ENCODE data around the gene RANBP3. TPM values are rescaled to one million over a fixed set of nuclear protein-coding genes. Genes with fewer than 3 reads are reported as not detected.

Gene RANBP3
- total RNA-seq, 2 donors from 2014 or later, result 77.4 to 81.4 TPM

DNA sequence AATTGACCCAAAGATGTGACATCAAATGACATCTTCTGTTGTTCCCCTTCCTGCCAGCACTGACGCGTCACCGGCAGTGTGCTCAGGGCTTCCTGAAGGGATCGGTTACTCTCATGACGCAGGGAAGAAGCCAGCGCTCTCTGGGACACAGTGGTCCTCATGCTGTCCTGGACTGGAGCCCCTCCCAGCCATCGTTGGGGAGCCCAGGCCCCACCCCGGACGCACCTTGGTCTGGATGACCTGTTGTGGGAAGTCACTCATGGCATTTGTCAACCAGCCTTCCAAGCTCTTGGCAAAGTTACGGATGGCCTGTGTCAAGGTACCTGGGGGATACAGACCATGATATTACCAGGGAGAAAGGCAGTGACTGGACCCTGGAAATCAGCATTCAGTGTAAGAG, 26.0 kb upstream of the RANBP3 start:
- Histone ChIP-seq H3K27ac (ENCODE audit: low read depth, low read length) (no peak overlapping the region), H3K27me3 (ENCODE audit: control insufficient read depth, insufficient read depth, low read length, poor library complexity, severe bottlenecking) (no peaks in the 10 kb centered on the region), H3K36me3 (ENCODE audit: control insufficient read depth, insufficient read depth, low read length) (no peaks in the 10 kb centered on the region), H3K4me3 (ENCODE audit: low read length) (no peak overlapping the region), H3K4me1 (ENCODE audit: control insufficient read depth, insufficient read depth, low read length) (no peaks in the 10 kb centered on the region), H3K9me3 (ENCODE audit: control insufficient read depth, low read length) (no peaks in the 10 kb centered on the region), H3K9ac (ENCODE audit: extremely low read depth, low read length, poor library complexity, severe bottlenecking) (no peak overlapping the region)
- Mint-ChIP-seq H3K27ac (no peak overlapping the region), H3K4me1 (no peaks in the 10 kb centered on the region), H3K36me3 (ENCODE audit: low read depth) (peaks cover 21% of the 10 kb centered on the region), H3K4me3 (no peak overlapping the region), H3K27me3 (ENCODE audit: insufficient read depth) (no peaks in the 10 kb centered on the region), H3K9me3 (peaks cover 13% of the 10 kb centered on the region)
- no peak for DNase-seq
- 86 to 90% methylated on average over 10 of the region's 10 CpGs for WGBS, 2 experiments (ENCODE audit: insufficient coverage in 1 of 2, insufficient read length in 1 of 2)
- TF ChIP-seq CTCF (conservative IDR thresholded peaks at IDR 0.05), result no peak

DNA sequence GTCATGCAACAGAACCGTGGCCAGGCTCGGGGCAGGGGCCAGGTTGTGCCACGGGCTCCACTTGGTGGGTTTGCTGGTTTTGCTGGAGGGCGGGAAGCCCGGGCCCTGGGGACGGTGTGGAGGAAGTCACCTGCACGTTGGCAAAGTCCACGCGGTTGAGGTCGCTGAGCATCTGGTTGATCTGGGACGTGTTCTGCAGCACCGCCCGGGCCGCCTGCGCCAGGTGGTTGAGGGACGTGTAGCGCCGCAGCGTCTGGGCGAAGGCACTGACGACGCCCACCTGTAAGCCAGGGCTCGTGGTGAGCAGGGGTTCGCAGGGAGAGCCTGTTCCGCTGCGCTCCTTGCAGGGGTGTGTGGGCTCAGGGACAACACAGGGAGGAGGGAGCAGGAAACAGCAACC, 24.7 kb upstream of the RANBP3 start:
- Mint-ChIP-seq H3K4me1 (no peaks in the 10 kb centered on the region), H3K4me3 (no peak overlapping the region), H3K9me3 (peaks cover 13% of the 10 kb centered on the region), H3K27me3 (ENCODE audit: insufficient read depth) (no peaks in the 10 kb centered on the region), H3K36me3 (ENCODE audit: low read depth) (peaks cover 19% of the 10 kb centered on the region), H3K27ac (no peak overlapping the region)
- no peak for TF ChIP-seq CTCF (conservative IDR thresholded peaks at IDR 0.05)
- no peak for DNase-seq
- Histone ChIP-seq H3K9me3 (ENCODE audit: control insufficient read depth, low read length) (no peaks in the 10 kb centered on the region), H3K27me3 (ENCODE audit: control insufficient read depth, insufficient read depth, low read length, poor library complexity, severe bottlenecking) (no peaks in the 10 kb centered on the region), H3K4me1 (ENCODE audit: control insufficient read depth, insufficient read depth, low read length) (no peaks in the 10 kb centered on the region), H3K36me3 (ENCODE audit: control insufficient read depth, insufficient read depth, low read length) (no peaks in the 10 kb centered on the region), H3K4me3 (ENCODE audit: low read length) (no peak overlapping the region), H3K27ac (ENCODE audit: low read depth, low read length) (no peak overlapping the region), H3K9ac (ENCODE audit: extremely low read depth, low read length, poor library complexity, severe bottlenecking) (no peak overlapping the region)
- WGBS, 2 experiments (ENCODE audit: insufficient coverage in 1 of 2, insufficient read length in 1 of 2), result 93 to 97% methylated on average over 13 to 26 of the region's 26 CpGs

DNA sequence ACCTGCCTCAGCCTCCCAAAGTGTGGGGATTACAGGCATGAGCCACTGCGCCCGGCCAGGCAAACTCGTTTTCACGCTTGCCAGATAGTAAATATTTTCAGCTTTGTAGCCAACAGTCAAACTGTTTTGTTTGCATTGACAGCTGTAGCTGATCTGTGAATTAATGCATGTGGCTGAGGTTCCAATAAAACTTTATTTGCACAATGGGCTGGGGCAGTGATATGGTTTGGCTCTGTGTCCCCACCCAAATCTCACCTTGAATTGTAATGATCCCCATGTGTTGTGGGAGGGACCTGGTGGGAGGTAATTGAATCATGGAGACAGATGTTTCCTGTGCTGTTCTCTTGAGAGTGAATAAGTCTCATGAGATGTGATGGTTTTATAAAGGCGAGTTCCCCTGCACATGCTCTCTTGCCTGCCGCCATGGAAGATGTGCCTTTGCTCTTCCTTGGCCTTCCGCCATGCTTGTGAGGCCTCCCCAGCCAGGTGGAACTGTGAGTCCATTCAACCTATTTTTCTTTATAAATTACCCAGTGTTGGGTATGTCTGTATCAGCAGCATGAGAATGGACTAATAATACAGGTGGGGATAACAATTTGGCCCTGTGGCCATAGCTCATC, 22.4 kb upstream of the RANBP3 start:
- Histone ChIP-seq H3K4me1 (ENCODE audit: control insufficient read depth, insufficient read depth, low read length) (no peaks in the 10 kb centered on the region), H3K9me3 (ENCODE audit: control insufficient read depth, low read length) (no peaks in the 10 kb centered on the region), H3K27ac (ENCODE audit: low read depth, low read length) (no peak overlapping the region), H3K27me3 (ENCODE audit: control insufficient read depth, insufficient read depth, low read length, poor library complexity, severe bottlenecking) (no peaks in the 10 kb centered on the region), H3K4me3 (ENCODE audit: low read length) (no peak overlapping the region), H3K9ac (ENCODE audit: extremely low read depth, low read length, poor library complexity, severe bottlenecking) (no peak overlapping the region), H3K36me3 (ENCODE audit: control insufficient read depth, insufficient read depth, low read length) (no peaks in the 10 kb centered on the region)
- no peak for TF ChIP-seq CTCF (conservative IDR thresholded peaks at IDR 0.05)
- no peak overlapping the region for H3K27ac Mint-ChIP-seq
- 90 to 93% methylated on average over 2 to 7 of the region's 7 CpGs for WGBS, 2 experiments (ENCODE audit: insufficient coverage in 1 of 2, insufficient read length in 1 of 2)
- no peaks in the 10 kb centered on the region for H3K4me1 Mint-ChIP-seq
- peaks cover 13% of the 10 kb centered on the region for H3K9me3 Mint-ChIP-seq
- H3K36me3 Mint-ChIP-seq (ENCODE audit: low read depth), result peaks cover 19% of the 10 kb centered on the region
- DNase-seq, result no peak
- no peaks in the 10 kb centered on the region for H3K27me3 Mint-ChIP-seq (ENCODE audit: insufficient read depth)
- no peak overlapping the region for H3K4me3 Mint-ChIP-seq

All from endodermal cell (in vitro differentiated cells).